ENCODE measurements around the gene SNX2.

The SNX2 gene

GRCh38 chr5:122774519-122774860 lies 390 bp upstream of the SNX2 start:
- ATAC-seq = peak; percentile 35
- TF ChIP-seq TCF4 (CRISPR knock-in tag; IDR thresholded peaks at IDR 0.05; ENCODE audit: borderline replicate concordance) (no peak), OSR1 (CRISPR knock-in tag; IDR thresholded peaks at IDR 0.05) (no peak)

GRCh38 chr5:122775550-122776542 lies 966 bp downstream of the SNX2 start:
- TF ChIP-seq PPARA (CRISPR knock-in tag; IDR thresholded peaks at IDR 0.05; ENCODE audit: borderline replicate concordance) (no peak), ZC3H10 (CRISPR knock-in tag; IDR thresholded peaks at IDR 0.05) (no peak), TOX (CRISPR knock-in tag; IDR thresholded peaks at IDR 0.05; ENCODE audit: borderline replicate concordance) (no peak), CSDC2 (CRISPR knock-in tag; IDR thresholded peaks at IDR 0.05) (no peak), GLIS3 (CRISPR knock-in tag; IDR thresholded peaks at IDR 0.05) (no peak), RARB (CRISPR knock-in tag; IDR thresholded peaks at IDR 0.05) (no peak), TSHZ2 (CRISPR knock-in tag; IDR thresholded peaks at IDR 0.05) (no peak), SNAI2 (CRISPR knock-in tag; IDR thresholded peaks at IDR 0.05) (no peak), BACH2 (CRISPR knock-in tag; IDR thresholded peaks at IDR 0.05; ENCODE audit: borderline replicate concordance) (no peak), CREB5 (CRISPR knock-in tag; IDR thresholded peaks at IDR 0.05; ENCODE audit: low read depth) (no peak), ZFP30 (CRISPR knock-in tag; IDR thresholded peaks at IDR 0.05) (no peak), ZNF565 (CRISPR knock-in tag; conservative IDR thresholded peaks at IDR 0.05; ENCODE audit: low read depth) (no peak)
- ATAC-seq = peak; percentile 65

- ATAC-seq = no peak
- TF ChIP-seq ZNF565 (CRISPR knock-in tag; conservative IDR thresholded peaks at IDR 0.05; ENCODE audit: low read depth) = no peak
- no peak for TF ChIP-seq ARNTL (CRISPR knock-in tag; IDR thresholded peaks at IDR 0.05; ENCODE audit: borderline replicate concordance, low read depth)
- no peak for TF ChIP-seq ZFP30 (CRISPR knock-in tag; IDR thresholded peaks at IDR 0.05)
- no peak for TF ChIP-seq TCF4 (CRISPR knock-in tag; IDR thresholded peaks at IDR 0.05; ENCODE audit: borderline replicate concordance)
- no peak for TF ChIP-seq ISL1 (CRISPR knock-in tag; IDR thresholded peaks at IDR 0.05)
- no peak for TF ChIP-seq ZNF8 (CRISPR knock-in tag; IDR thresholded peaks at IDR 0.05)
- no peak for TF ChIP-seq ZNF70 (CRISPR knock-in tag; IDR thresholded peaks at IDR 0.05)
- TF ChIP-seq CREB5 (CRISPR knock-in tag; IDR thresholded peaks at IDR 0.05; ENCODE audit: low read depth) = no peak
- TF ChIP-seq OSR1 (CRISPR knock-in tag; IDR thresholded peaks at IDR 0.05) = no peak
- TF ChIP-seq TOX (CRISPR knock-in tag; IDR thresholded peaks at IDR 0.05; ENCODE audit: borderline replicate concordance) = no peak
- no peak for TF ChIP-seq BACH2 (CRISPR knock-in tag; IDR thresholded peaks at IDR 0.05; ENCODE audit: borderline replicate concordance)
- no peak for TF ChIP-seq SNAI2 (CRISPR knock-in tag; IDR thresholded peaks at IDR 0.05)
- no peak for TF ChIP-seq ZC3H10 (CRISPR knock-in tag; IDR thresholded peaks at IDR 0.05)
- TF ChIP-seq POU6F1 (CRISPR knock-in tag; IDR thresholded peaks at IDR 0.05; ENCODE audit: borderline replicate concordance, low read depth) = no peak
- TF ChIP-seq PPARA (CRISPR knock-in tag; IDR thresholded peaks at IDR 0.05; ENCODE audit: borderline replicate concordance) = no peak
- no peak for TF ChIP-seq TSHZ2 (CRISPR knock-in tag; IDR thresholded peaks at IDR 0.05)
- TF ChIP-seq CSDC2 (CRISPR knock-in tag; IDR thresholded peaks at IDR 0.05) = no peak
- TF ChIP-seq RARB (CRISPR knock-in tag; IDR thresholded peaks at IDR 0.05) = no peak
These were observed 3.3 kb downstream of the SNX2 start for GRCh38 chr5:122778157-122778556.
